Stimulated activated naive CD8-positive, alpha-beta T cell treated with anti-CD3 and anti-CD28 coated beads, Interleukin-15, Interleukin-2, amounts not matched to agents 100 U/mL and 50 U/mL, for 24 hours (primary cell): ENCODE results near the gene RAX2.

Source experiments
- ATAC-seq: fragments of 150-1000 bp; cut with Tn5 transposase; one replicate; pipeline ENCODE4 v1.10.0; 2021
- DNase-seq: peaks from one replicate; pipeline ENCODE4 v3.0.0; 2021

RAX2 gene

DNA sequence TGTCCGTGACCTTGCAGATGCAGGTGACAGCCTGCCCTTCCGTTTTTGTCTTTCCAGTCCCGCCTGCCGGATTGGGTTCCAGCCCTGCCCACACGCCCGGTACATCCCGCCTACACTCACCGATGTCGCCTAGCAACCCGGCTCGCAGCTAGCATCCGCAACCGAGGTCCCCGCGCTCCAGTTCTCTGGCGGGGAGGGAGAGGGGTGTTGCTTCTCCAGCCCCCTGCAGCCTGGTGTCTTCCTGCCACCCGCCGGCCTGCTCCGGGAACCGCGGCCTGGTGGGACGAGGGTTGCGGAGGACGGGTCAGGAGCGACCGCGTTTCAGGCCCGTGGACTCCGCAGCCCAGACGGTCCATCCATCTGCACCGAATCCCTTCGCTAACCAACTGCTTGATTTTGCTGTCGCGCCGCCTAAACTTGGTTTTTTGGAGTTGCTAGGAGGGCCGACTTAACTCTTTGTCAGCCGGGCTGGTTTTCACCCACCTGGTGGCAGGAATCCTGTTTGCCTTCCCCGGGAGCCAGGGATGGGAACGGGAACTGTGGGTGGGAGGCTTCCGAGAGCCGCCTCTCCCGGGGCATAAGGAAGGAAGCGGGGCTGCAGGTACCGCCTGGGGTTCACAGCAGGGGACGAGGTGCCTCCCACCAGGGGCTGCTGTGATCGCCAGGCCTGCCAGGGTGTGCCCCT, 29.5 kb upstream of the RAX2 start:
- ATAC-seq = peak; percentile 52
- peak; percentile 67 for DNase-seq

DNA sequence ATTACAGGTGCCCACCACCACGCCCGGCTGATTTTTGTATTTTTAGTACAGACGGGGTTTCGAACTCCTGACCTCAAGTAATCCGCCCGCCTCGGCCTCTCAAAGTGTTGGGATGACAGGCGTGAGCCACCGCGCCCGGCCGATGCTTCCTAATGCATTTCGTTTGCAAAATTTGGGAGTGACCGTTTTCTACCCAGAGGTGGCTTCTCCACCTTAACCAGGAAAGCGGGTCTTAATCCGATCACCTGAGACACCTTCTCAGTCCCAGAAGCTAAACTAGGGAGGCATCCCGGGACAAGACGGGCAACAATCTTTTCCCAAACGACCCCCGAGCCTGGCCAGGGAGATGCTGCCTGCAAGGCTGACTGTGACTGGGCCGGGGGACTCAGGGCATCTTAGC, 29.0 kb upstream of the RAX2 start:
- DNase-seq (no peak), ATAC-seq (no peak)

DNA sequence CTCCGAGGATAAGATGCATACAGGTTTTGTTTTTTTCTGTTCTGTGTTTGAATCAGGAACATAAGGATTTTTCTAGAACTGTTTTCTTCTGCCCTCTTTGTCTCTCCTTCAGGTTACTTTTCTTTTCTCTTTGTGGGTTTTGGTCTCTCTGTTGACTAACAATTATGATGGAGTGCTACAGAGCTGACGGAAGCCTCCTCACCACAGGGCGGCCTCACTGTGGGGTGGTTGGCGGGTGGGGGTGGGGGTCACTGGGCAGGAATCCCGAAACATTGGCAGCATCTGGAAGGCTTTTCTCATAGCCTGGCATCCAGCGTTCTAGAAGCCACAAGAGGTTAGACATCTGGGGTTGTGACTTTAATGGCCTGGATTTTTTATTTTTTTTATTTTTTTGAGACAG, 26.1 kb upstream of the RAX2 start:
- peak; percentile 68 for ATAC-seq
- no peak for DNase-seq

DNA sequence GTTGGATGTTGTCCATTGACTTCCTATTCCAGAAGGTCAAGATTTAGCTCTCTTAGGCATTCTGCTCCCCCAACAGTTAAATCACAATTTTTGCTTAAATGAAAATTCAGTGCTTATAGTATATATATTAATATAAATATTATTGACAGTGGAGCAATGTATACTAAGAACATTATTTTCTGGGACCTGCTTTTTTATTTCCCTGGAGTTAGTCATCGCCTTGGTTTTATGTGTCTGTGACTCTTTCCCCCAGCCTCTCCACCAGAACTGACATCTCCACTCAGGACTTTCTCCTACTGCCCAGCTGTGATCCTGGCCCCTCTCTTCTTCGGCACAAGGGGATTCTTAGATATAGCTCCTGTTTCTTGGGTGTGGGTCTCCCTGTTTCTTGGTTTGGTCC, 24.3 kb upstream of the RAX2 start:
- no peak for ATAC-seq

DNA sequence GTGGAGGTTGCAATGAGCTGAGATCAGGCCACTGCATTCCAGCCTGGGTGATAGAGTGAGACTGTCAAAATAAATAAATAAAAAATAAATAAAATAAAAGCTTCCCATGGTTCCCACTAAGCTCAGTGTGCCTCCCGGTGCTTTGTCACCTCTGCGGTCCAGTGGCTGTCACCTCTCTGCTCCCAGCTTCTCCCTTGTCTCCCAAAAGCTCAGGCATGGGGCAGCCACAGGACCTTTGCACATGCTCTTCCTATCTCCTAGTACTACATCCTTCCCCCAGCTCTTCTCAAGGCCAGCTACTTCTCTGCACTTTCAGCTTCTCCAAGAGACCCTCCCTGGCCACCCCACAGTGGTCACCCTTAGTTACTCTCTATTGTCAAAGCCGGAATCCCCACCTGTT, 21.8 kb upstream of the RAX2 start:
- ATAC-seq = no peak

More for the DNA sequence above, 24.3 kb upstream of the RAX2 start:
- DNase-seq = no peak

DNA sequence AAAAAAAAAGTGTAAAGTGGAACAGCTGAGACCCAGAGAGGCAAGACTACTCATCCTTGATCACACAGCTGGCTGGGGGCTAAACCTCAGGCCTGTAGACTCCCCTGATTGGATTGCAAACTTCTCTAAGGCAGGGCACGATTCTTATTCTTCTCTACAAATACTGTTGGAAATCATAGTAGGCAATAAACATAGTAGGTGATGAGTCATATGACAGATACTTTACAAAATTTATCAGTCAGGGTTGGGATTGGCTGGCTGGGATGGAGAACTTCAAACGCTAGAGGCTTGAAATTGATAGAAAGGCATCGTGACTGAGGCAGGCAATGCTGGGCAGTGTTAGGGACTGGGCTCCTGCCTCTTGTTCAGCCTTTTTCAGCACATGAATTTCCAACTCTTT, 20.1 kb upstream of the RAX2 start:
- no peak for ATAC-seq
- no peak for DNase-seq

More for the DNA sequence above, 21.8 kb upstream of the RAX2 start:
- no peak for DNase-seq

DNA sequence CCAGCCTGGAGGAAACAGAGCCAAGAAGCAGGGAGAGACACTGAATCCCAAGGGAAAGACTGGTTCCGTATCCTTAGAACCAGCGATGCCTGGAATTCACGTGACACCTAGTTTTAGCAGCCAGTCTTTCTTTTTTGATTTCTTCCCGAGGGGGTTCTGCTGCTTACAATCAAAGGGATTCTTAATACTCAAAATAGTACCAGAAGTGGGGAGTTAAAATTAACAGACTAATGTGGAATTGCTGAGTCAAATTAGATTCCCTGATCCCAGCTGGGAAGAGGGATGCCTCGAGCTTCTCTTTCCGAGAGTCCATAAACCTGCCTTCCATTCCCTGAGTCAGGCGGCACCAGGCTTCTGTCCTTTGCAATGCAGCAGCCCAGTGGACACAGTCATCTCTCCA, 18.9 kb upstream of the RAX2 start:
- no peak for DNase-seq
- ATAC-seq = no peak

DNA sequence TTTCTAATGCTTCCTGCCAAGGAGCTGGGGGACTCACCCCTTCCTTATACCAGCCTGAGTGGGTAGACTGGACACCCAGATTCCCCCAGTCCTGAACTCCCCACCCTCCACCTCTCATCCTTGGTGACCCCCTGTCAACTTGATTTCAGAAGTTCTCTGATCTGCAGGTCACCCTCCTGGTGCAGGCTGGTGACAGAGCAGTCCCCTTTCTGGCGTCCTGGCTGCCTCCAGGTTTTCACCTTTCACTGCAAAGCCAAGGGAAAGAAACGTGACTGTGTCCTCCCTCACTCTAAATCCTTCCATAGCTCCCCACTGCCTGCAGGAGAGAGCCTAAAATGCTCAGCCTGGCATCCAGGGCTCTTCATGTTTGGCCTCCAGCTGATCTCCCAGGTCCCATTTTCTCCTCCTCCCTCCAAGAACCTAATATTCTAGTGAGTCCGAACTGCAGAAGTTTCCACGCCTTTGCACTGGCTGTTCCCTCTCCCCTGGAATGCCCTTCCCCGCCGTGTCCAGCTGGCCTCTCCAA, 18.2 kb upstream of the RAX2 start:
- no peak for DNase-seq
- no peak for ATAC-seq

DNA sequence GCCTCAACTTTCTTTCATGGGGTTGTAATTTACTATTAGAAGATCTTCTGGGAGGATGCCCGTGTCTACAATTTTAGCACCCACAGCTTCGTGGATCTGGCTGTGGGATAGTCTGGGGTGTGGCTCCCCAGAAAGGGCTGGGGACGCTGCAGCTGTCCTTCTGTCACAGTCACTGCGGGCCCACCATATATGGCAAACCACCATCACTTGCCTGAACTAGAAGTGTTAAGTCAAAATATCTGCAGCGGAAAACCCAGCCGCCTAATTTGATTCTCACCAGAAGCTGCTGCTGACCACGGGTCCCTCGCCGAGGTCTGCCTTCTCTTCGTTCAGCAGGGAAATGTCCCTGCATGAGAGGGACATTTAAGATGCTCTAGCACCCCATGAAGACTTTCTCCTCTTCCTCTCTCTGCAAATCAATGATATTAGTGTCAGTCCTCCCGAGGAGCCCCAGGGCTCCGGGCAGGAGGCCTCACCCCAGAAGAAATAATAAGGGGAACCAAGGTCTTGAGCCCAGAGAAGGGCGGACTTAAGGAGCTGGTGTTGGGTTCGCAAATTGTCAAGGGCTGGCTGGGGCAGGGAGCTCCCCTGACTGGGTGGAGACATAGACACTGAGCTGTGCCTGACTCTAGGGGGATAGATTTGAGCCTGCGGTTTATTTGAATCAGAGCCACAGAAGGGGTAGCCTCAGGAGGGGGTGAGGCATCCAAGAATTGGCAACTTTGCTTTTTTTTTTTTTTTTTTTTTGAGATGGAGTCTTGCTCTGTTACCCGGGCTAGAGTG, 17.2 kb upstream of the RAX2 start:
- ATAC-seq (peak; percentile 35), DNase-seq (peak; percentile 30)

DNA sequence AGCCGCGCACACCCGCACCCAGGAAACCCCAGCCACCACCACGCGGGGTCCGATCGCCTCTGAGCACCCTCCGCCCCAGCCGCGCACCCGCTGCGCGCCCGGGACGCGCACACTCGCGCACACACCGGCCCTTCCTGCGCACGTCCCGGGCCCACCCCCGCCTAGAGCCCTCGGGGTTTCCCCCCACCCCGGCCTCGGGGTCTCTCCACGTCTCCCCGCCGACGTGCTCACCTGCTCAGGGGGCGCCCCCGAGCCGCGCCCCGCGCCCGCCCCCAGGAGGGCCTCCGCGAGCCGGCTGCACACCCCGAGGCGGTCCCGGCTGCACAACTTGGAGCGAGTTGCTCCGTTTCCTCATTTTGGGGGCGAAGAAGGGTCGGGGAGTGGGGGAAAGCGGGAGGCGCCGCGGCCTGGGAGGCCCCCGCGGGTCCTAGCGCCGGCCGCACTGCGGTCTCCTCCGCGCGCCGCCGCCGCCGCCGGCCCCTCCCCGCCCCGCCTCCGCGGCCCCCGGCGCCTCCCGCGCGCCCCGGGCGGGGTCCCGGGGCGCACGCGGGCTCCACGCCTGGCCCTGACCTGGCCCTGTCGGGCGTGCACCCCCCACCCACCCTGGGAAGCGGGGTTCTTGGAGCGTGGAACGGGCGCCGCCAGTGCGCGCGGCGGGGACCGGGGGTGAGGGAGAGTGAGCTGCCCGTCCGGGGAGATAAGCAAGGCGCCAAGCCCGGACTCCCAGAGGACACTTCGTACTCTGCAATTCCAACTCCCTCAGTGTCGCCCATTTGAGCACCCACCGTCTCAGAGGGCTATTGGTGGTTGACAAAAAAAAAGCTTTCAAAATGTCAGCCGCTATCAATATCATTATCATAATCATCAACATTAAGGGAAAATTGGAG, 14.2 kb upstream of the RAX2 start, which contains the start of gene MATK:
TSS of gene MATK (minus strand) at position 444 of the 887 bp plus-strand sequence. CDS start 1,246 bp downstream, outside the sequence.
- peak; percentile 54 for DNase-seq
- peak; percentile 50 for ATAC-seq

DNA sequence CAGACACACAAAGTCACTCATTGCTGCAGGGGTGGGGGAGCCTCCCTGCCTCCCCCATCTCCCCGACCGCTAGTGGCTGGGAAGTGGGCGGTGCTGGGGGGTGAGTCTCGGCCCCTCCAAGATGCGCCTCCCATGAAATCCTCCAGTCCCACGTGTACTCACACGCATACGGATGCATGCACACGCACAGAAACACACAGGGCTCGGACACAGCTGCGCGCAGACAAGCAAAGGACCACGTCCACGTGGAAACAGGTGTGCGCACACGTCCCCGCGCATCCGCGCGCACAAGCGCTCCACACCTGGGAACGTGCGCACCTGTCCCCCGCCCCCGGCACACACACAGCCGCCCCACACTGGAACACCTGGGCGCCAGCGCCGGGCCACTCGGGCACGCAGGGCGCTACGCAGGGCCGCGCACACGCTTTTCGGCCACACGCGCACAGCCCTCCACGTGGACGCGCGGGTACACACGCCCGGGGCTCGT, 13.5 kb upstream of the RAX2 start:
- DNase-seq (peak; percentile 40), ATAC-seq (peak; percentile 33)

DNA sequence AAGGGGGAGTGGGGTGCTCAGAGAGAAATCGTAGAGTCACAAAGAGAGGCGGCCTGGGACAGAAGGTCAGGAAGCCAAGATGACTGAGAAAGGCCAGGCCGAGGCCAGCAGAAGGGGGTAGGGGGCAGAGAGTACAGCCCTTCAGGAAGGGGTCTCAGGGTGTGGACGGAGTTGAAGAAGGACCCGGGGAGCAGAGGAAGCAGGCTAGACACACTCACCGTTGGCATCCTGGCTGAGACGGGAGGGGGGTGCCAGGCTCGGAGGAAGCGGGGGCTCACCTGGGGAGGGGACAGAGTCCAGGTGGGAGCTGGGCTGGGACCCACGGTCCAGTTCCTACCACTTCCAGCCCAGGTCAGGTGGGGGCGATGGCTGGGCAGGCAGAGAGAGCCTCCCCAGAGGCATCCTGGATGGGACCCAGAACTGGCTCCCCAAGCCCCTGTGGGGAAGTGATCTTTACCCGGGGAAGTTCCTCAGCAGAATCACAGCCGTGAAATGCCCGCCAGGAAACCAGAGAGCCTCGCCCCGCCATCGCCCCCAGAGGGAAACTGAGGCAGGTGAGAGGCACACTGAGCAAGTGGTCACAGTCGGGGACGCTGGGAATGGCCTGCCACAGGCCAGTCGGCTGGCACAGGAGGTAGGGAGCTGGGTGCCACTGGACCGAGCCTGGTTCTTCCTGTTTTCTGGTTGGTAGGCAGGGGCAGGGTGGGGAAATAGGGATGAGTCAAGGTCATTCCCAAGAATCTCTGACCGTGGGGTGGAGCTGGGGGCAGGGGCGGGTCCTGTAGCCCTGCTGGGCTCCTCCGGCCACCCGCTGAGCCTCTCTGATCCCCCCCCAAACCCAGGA, 12.8 kb upstream of the RAX2 start:
- DNase-seq = no peak
- no peak for ATAC-seq

DNA sequence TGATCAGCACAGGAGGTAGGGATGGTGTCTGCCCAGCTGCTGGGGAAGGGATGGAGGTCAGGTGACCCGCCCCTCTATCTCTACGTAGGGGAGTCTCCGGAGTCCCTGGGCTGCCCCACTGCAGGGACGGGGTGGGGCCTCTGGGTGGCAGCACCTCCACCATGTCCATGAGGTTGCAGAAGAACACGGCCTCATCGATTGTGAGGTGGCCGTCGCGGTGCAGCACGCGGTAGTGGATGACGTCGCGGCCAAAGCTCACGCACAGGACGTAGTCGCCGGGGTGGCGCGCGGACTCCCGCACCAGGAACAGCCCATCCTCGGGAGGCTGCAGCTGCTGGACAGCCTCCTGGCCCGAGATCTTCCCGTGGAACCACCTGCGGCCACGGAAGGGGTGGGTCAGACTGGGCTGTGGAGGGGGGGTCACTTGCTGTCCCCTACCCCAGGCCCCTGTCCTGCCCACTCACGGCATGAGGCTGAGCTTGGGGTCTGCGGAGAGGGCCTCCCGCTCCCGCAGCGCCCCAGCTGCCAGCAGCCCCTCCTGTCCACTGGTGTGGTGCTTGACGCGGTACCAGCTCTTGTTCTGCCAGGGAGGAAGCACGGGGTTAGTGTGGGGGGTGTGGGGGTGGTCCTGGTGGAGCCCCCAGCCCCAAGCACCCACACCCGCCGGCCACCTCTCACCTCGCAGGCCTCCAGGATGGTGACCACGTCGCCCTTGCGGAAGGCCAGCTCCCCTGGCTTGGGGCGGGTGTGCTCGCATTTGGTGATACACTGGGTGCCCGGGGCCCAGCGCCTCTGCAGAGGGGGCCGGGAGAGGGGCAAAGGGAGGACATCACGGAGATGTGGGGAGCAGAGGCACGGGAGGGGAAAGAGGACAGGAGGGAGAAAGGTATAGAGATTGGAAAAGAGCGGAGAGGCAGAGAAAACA, 11.9 kb upstream of the RAX2 start:
- DNase-seq (peak; percentile 65), ATAC-seq (peak; percentile 38)

DNA sequence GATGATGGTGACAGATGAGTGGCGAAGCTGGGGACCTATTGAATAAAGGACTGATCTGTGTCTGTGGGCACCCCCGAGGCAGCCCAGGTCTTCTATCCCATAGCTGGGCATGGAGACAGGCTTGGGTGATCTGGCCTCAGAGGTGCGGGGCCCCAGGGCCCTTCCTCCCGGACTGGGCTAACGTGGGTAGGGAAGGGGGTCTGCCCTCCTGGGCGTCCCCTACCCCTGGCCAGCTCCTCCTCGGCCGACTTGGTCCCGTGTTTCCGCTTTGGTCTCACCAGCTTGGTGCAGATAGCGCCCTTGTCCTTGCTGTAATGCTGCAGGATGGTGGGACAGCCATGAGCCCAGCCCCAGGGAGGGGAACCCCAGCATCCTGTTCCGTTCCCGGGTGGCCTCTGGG, 10.9 kb upstream of the RAX2 start:
- DNase-seq (no peak), ATAC-seq (no peak)

DNA sequence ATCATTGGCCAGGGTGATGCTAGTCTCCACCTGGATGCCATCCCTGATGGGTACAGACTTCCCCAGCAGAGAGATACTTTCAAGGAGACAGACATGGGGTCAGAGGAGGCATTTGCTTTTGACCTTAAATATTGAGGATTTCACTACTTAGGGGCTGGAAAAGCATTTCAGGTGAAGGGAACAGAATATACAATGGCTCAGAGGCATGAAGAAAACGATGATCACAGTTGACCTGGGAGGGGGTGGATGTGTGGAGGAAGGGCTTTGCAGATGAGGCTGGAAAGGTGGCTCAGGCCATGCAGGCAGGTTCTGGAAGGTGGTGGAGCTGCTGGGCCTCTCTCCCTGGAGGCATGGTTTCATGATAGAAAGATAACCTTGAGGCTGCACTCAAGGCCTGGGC, 10.3 kb upstream of the RAX2 start:
- no peak for DNase-seq
- no peak for ATAC-seq

DNA sequence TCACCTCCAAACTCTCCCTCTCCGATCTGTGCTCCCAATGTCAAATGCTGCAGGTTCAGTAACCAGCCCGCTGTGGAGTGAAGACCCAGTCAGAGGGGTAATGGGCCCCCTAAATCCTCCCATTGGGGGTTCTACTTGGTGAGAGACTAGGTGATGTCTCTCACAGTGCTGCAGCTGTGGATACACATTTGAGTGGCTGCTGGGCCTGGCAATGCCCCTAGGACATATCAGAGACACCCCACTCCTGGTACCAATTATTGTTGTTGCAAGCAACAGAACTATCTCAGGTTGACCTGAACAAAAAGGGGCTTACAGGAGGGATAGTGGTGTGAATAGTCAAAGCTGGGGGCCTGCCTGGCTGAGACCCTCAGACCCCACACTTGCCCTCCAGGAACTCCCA, 9.6 kb upstream of the RAX2 start:
- ATAC-seq (no peak), DNase-seq (no peak)

DNA sequence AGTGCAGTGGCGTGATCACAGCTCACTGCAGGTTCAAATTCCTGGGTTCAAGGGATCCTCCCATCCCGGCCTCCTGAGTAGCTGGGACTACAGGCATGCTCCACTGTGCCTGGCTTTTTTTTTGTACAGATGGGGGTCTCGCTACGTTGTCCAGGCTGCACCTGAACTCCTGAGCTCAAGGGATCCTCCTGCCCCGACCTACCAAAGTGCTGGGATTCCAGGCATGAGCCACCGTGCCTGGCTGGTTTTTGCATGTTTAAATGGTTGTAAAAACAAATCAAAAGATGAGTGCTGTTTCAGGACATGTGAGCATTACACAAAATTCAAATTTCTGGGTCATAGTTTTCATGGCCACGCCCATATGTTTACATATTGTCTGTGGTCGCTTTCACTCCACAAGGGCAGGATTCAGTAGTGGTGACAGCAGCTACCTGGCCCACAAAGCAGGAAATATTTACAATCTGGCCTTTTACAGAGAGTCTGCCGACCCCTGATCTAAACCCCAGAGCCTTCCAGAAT, 8.8 kb upstream of the RAX2 start:
- DNase-seq (no peak), ATAC-seq (no peak)

DNA sequence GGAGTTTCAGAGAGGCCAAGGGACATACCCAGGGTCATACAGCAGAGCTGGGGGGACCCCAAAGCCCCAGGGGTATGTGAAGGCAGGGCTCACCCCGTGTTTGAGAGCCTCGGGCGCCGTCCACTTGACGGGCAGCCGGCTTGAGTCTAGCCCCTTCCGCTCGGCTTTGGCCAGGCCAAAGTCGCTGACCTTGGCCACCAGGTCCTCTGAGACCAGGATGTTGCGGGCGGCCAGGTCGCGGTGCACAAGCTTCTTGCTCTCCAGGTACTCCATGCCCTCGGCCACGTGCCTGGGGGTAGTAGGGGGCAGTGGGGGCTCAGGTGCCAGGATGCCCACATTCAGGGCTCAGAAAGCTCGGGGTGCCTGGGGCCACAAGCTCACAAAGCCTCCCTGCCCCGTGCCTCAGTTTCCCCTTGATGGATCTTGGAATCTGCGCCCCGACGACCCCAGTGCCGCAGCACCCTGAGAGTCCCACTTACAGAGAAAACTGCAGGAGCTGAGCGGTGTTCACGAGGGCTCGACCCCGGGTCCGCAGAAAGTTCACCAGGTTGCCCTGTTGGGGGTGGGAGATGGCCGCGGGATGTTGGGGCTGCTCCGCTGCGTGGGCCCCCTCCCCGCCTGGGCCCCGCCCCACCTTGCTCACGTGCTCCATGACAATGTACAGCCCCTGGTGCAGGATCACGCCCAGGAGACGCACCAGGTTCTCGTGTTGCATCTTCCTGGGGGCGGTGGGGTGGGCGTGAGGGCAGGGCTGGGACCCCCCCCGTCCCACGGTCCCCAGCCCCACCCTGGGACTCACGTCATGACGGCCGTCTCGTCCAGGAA, 7.1 kb upstream of the RAX2 start:
- no peak for ATAC-seq

More for the DNA sequence above, 7.1 kb upstream of the RAX2 start:
- DNase-seq = no peak
